PC-3 (cell line): ENCODE results near the gene PVR. TPM values are rescaled to one million over a fixed set of nuclear protein-coding genes. Genes with fewer than 3 reads are reported as not detected.
"Not testable (repeated sequence)": the region's sequence is repeated elsewhere in the genome, so short reads cannot be mapped to it uniquely, and the experiment has no call there.

Experiments used
- ATAC-seq: fragments of 200-7000 bp; cut with Tn5 transposase; 2 replicates; pipeline ENCODE4 v1.9.1; 2020; ENCODE audit warnings: mild to moderate bottlenecking, moderate library complexity
- BruUV-seq: library from RNA; stranded (reverse); fragments of 400-500 nt; replicated peaks from 2 replicates; lab custom pipeline; 2021; lab: Mats Ljungman, UMichigan
- CTCF ChIA-PET: fragments of 300-600 bp; sonication (Branson Sonifier 250); formaldehyde crosslinking; loops from one replicate; lab custom pipeline; 2022; ENCODE audit warnings: antibody characterized with exemption; lab: Charles Lee
- POLR2A ChIA-PET: fragments of 300-600 bp; sonication (Branson Sonifier 250); formaldehyde crosslinking; loops from one replicate; lab custom pipeline; 2022; ENCODE audit warnings: antibody characterized with exemption; ENCODE audit not compliant: unreplicated experiment; lab: Charles Lee
- DNase-seq: peaks from one replicate; pipeline ENCODE4 v3.0.0-alpha.2; 2015
- H2AFZ ChIP-seq: fragments of 300-600 bp; sonication (generic); 2 replicates; pipeline ENCODE4 v1.6.0; 2016; ENCODE audit warnings: antibody characterized with exemption, low read length
- H3F3A ChIP-seq: fragments of 300-600 bp; sonication (generic); one replicate; pipeline ENCODE4 v1.6.0; 2017; ENCODE audit warnings: antibody characterized with exemption, low read length, control low read depth, mild to moderate bottlenecking; ENCODE audit not compliant: unreplicated experiment
- H3K27ac ChIP-seq: fragments of 300-600 bp; sonication (generic); 2 replicates; pipeline ENCODE4 v1.5.1; 2016; ENCODE audit warnings: mild to moderate bottlenecking, low read length
- H3K27me3 ChIP-seq: fragments of 300-600 bp; sonication (generic); 2 replicates; pipeline ENCODE4 v1.6.1; 2016; ENCODE audit warnings: low read length, mixed read lengths
- H3K36me3 ChIP-seq: fragments of 300-600 bp; sonication (generic); 2 replicates; pipeline ENCODE4 v1.6.1; 2016; ENCODE audit warnings: low read depth, mixed run types, low read length, mixed read lengths
- H3K4me1 ChIP-seq: fragments of 300-600 bp; sonication (generic); 2 replicates; pipeline ENCODE4 v1.5.1; 2016; ENCODE audit warnings: low read length; ENCODE audit not compliant: insufficient read depth
- H3K4me2 ChIP-seq: fragments of 300-600 bp; sonication (generic); 2 replicates; pipeline ENCODE4 v1.6.0; 2016; ENCODE audit warnings: low read length
- H3K4me3 ChIP-seq: fragments of 300-600 bp; sonication (generic); 2 replicates; pipeline ENCODE4 v1.5.1; 2016; ENCODE audit warnings: mild to moderate bottlenecking, low read length, mixed read lengths
- H3K79me2 ChIP-seq: fragments of 300-600 bp; sonication (generic); 2 replicates; pipeline ENCODE4 v1.6.1; 2017; ENCODE audit warnings: low read length, mixed read lengths
- H3K9ac ChIP-seq: fragments of 300-600 bp; sonication (generic); 2 replicates; pipeline ENCODE4 v1.6.0; 2016; ENCODE audit warnings: mild to moderate bottlenecking, low read length
- H3K9me2 ChIP-seq: fragments of 300-600 bp; sonication (generic); replicated peaks from 2 replicates; pipeline ENCODE4 v1.6.1; 2016; ENCODE audit warnings: mixed run types, low read length, mixed read lengths
- H3K9me3 ChIP-seq: fragments of 300-600 bp; sonication (generic); 2 replicates; pipeline ENCODE4 v1.6.1; 2016; ENCODE audit warnings: low read length, mixed read lengths
- H4K20me1 ChIP-seq: fragments of 300-600 bp; sonication (generic); 2 replicates; pipeline ENCODE4 v1.6.1; 2016; ENCODE audit warnings: low read length, mixed read lengths
- EZH2 ChIP-seq: fragments of 300-600 bp; sonication (generic); IDR thresholded peaks from one replicate; pipeline ENCODE4 v1.6.1; 2017; ENCODE audit warnings: antibody characterized with exemption, mild to moderate bottlenecking, low read length; ENCODE audit not compliant: unreplicated experiment
- EZH2phosphoT487 ChIP-seq: fragments of 300-600 bp; sonication (generic); IDR thresholded peaks from 2 replicates; pipeline ENCODE4 v1.6.1; 2018; ENCODE audit warnings: mild to moderate bottlenecking, antibody characterized with exemption, low read length, borderline replicate concordance
- intact Hi-C: fragments of 100-400 bp; cut with micrococcal nuclease; formaldehyde crosslinking; loops from 2 replicates; pipeline ENCODE4 v1.9.0; 2023
- total RNA-seq: library from RNA; depleted of rRNA; stranded (reverse); fragments of >200 nt; gene quantifications from 2 replicates; pipeline ENCODE4 v1.2.3, GENCODE V29; 2014
- TF ChIP-seq, protein P1 (sequence below): fragments of 300-600 bp; sonication (generic); conservative IDR thresholded peaks from 2 replicates; pipeline ENCODE4 v1.5.1; 2017; ENCODE audit warnings: antibody characterized with exemption, low read depth, mild to moderate bottlenecking, low read length

PVR gene
- total RNA-seq, 1 experiment from 2014 or later: 75.3 TPM

DNA sequence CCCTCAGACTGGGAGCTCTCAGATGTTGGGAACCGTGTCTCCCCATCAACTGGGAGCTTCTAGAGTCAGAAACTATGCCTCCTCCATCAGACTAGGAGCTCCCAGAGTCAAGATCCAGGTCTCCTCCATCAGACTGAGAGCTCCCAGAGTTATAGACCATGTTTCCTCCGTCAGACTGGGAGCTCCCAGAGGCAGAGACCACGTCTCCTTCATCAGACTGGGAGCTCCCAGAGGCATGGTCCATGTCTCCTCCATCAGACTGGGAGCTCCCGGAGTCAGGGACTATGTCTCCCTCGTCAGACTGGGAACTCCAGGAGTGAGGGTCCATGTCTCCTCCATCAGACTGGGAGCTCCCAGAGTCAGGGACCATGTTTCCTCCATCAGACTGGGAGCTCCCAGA lies 65.2 kb downstream of the PVR start:
- Histone ChIP-seq H3K4me1 (no peaks in the 10 kb centered on the region), H2AFZ (no peak overlapping the region), H3K27ac (no peak overlapping the region), H3F3A (no peaks in the 10 kb centered on the region), H3K9me2 (no peaks in the 10 kb centered on the region), H3K4me3 (no peak overlapping the region), H3K27me3 (no peaks in the 10 kb centered on the region), H3K9me3 (no peaks in the 10 kb centered on the region), H3K79me2 (no peaks in the 10 kb centered on the region), H4K20me1 (no peaks in the 10 kb centered on the region), H3K9ac (no peak overlapping the region), H3K4me2 (no peak overlapping the region), H3K36me3 (no peaks in the 10 kb centered on the region)
- ATAC-seq: no peak
- intact Hi-C loops: no loop called here
- CTCF ChIA-PET: no interaction called here
- no peak for DNase-seq
- BruUV-seq: no TSS peak
- POLR2A ChIA-PET: no interaction called here
- no peak for TF ChIP-seq EZH2phosphoT487
- TF ChIP-seq EZH2: no peak
- TF ChIP-seq, protein P1, sequence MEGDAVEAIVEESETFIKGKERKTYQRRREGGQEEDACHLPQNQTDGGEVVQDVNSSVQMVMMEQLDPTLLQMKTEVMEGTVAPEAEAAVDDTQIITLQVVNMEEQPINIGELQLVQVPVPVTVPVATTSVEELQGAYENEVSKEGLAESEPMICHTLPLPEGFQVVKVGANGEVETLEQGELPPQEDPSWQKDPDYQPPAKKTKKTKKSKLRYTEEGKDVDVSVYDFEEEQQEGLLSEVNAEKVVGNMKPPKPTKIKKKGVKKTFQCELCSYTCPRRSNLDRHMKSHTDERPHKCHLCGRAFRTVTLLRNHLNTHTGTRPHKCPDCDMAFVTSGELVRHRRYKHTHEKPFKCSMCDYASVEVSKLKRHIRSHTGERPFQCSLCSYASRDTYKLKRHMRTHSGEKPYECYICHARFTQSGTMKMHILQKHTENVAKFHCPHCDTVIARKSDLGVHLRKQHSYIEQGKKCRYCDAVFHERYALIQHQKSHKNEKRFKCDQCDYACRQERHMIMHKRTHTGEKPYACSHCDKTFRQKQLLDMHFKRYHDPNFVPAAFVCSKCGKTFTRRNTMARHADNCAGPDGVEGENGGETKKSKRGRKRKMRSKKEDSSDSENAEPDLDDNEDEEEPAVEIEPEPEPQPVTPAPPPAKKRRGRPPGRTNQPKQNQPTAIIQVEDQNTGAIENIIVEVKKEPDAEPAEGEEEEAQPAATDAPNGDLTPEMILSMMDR: no peak

GRCh38 chr19:44709434-44710266 lies 65.9 kb downstream of the PVR start:
- intact Hi-C loops, POLR2A ChIA-PET, H3K9ac ChIP-seq, H3K27me3 ChIP-seq, H3F3A ChIP-seq, H3K4me2 ChIP-seq, H3K79me2 ChIP-seq, H3K4me3 ChIP-seq, BruUV-seq, H3K36me3 ChIP-seq, H3K4me1 ChIP-seq, H4K20me1 ChIP-seq, H3K9me2 ChIP-seq, CTCF ChIA-PET, H3K27ac ChIP-seq, H3K9me3 ChIP-seq, H2AFZ ChIP-seq, ATAC-seq, DNase-seq: not testable (repeated sequence)

GRCh38 chr19:44710483-44710882 lies 66.8 kb downstream of the PVR start:
- ChIA-PET CTCF (no interaction called here), POLR2A (no interaction called here)
- no peak for ATAC-seq
- no peak for TF ChIP-seq EZH2phosphoT487
- TF ChIP-seq EZH2: no peak
- TF ChIP-seq, protein P1: no peak
- Histone ChIP-seq H3F3A (no peaks in the 10 kb centered on the region), H3K36me3 (no peaks in the 10 kb centered on the region), H3K27ac (no peak overlapping the region), H3K4me3 (no peak overlapping the region), H3K79me2 (no peaks in the 10 kb centered on the region), H4K20me1 (no peaks in the 10 kb centered on the region), H3K4me2 (no peak overlapping the region), H3K9ac (no peak overlapping the region), H3K4me1 (no peaks in the 10 kb centered on the region), H3K27me3 (no peaks in the 10 kb centered on the region), H3K9me2 (no peaks in the 10 kb centered on the region), H3K9me3 (no peaks in the 10 kb centered on the region), H2AFZ (no peak overlapping the region)
- no peak for DNase-seq
- no TSS peak for BruUV-seq
- intact Hi-C loops: no loop called here
